SKM-1 treated with dmso at 0.1 percent for 144 hours (cell line): ENCODE data around the gene ZER1.
A peak's percentile ranks its signal among the peaks of the same experiment; 100 is the strongest.
"Not testable (repeated sequence)": the region's sequence is repeated elsewhere in the genome, so short reads cannot be mapped to it uniquely, and the experiment has no call there.

Experiments
- DNase-seq: peaks from one replicate; lab custom pipeline; 2025; ENCODE audit not compliant: unreplicated experiment; lab: John Stamatoyannopoulos, UW

Gene ZER1

DNA sequence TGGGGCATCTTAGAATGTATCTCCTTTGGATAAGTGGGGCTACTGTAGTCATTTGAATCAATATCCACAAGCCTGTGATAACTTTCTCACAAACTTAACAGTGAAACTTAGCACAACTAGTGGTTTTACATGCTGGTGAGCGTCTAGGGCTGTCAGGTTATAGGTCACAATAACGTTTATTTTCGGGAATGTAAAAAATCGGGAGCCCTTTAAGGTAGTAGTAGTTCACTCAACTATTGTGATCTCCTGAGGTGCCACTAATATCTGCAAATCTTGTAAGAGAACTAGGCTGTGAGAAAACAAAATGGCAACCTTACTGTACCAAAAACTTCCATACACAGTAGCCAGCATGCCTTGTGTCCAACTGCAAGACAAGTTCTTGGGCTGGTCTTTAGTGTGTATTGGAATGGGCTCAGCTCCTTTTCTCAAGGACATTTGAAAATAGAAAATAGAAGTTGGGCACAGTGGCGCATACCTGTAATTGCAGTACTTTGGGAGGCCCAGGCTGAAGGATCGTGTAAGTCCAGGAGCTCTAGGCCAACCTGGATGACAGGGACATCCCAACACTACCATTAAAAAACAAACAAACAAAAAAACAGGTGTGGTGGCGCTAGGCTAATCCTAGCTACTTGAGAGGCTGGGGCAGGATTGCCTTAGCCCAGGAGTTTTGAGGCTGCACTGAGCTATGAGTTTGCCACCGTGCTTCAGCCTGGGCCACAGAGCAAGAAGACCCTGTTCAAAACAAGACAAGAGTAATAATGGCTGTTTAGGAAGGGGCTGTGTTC is 74.6 kb downstream of the ZER1 start:
- DNase-seq: no peak

DNA sequence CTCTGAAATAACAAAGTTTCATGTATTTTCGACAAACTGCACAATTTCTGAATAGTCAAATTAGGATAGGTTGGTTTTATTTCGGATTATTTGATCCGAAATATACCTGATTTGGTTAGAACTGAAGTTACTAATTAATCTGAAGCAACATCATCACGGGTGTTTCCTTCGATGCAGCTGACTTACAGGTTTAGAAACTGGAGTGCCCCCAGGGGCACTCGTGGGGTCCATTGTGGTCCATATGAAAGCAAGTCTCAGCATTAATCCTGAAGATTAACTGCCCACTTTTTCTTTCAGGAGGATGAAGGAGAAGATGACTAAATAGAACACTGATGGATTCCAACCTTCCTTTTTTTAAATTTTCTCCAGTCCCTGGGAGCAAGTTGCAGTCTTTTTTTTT is 77.4 kb downstream of the ZER1 start:
- no peak for DNase-seq

DNA sequence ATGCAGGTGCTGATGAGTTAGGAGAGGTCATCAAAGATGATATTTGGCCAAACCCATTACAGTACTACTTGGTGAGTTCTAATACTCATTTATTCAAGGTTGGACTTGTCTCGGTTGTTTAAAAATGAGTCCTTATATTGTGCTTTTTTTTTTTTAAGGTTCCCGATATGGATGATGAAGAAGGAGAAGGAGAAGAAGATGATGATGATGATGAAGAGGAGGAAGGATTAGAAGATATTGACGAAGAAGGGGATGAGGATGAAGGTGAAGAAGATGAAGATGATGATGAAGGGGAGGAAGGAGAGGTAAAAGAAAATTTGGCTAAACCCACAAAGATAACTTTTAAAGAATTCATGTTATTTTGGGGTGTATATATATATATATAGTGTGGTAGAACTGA is 78.0 kb downstream of the ZER1 start:
- not testable (repeated sequence) for DNase-seq

DNA sequence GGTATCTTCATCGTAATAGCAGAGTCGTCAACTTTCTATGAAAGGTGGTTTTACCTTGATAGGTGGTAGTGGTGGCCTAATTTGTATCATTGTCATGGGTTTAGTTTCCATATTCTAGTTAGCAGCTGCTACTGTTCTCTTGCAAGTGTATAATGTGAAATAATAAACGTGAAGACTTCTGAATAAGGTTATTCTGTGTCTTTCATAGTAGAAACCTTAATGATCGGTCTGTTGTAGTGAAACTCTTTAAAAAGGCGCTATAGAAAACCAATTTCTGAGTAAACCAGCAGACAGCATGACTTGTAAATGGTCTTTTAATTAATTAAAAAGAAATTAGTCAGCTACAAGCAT is 81.1 kb downstream of the ZER1 start:
- DNase-seq: no peak

DNA sequence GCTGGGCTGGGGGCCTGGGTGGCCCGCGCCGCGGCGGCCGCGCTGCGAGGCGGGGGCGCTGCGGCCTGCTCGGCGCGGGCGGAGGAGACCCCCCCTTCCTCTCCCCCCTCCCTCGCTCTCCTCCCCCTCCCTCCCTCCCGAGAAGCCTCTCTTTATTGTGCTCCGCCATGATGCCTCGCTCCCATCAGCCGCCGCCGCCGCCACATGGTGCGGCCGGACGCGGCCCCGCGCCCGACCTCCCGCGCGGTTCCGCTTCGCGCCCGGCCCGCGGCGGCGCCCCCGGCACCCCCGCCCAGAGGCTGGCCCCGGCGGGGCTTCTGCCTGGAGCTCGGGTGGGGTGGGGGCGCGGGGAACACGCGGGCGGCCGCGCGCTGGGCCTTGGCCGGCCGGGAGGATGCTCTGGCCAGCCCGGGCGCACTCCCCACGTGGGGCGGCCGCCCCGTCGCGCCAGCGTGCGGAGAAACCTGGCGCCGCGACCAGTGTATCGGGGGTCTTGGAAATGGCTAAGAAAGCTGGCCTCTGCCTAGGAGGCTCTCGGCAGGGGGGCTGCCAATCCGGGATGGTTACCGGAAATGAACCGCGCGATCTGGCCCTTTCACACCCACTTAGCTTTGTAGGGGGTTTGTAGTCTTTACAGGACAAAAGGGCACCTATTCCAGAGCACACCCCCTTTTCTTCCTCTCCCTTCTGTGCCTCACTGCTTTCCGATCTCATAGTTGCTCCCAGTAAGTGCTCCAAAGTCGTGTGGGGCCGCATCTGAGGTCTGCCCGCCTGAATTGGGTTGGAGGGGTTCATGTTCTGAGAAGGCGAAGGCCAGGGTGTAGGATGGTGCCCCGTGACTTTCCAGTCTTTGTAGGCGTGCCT is 81.7 kb downstream of the ZER1 start:
- DNase-seq: peak; percentile 14

DNA sequence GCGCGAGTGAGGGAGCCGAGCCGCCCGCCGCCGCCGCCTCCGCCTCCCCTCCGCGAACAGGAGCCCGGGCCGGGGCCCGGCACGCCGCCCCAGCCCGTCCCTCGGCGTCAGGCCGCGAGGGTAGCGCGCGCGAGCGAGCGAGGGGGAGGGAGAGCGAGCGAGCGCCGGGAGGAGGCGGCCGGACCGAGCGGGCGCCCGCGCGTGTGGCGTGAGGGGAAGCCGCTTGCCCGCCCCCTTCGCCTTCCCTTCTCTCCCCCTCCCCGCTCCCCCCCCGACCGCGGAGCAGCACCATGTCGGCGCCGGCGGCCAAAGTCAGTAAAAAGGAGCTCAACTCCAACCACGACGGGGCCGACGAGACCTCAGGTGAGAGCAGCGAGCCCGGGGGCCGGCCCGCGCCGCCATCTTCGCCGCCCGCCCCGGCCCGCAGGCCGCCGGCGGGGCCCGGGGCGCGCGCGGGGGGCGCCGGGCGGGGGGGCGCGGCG is 82.4 kb downstream of the ZER1 start:
- peak; percentile 62 for DNase-seq

DNA sequence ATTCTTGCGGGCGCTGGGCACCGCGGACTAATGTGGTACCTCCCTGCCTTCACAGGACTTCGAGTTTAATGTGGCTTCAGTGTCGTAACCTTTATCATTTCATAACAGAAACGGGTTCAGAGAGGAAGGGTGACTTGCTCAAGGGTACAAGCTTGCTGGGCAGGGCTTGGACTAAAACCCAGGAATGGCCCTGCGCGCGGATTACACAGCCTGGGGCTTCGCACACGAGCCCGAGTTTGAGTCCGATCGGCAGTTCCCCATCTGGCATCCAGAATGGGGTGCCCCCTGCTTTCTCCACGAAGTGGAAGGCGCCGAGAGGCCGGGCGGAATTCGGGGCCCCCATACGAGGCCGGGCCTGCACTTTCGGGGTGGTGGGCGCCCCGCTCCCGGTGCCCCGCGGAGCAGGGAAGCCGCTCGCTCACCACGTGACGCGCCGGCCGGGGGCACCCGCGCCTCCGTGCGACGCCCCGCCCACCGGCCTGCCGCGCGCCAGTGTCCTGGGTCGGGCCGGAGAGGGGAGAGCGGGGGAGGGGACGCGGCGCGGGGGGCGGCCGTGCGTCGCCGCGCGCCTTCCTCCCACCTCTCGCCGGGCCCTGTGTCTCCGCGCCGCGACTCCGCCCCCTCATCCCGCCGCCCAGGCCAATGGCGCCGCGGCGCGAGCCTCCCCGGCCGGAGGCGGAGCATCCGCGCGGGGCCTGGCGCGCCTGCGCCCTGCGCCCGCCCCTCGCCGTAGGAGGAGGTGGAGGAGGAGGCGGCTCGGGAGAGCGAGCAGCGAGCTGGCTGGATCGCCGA is 83.0 kb downstream of the ZER1 start, which contains the start of gene SET:
Gene SET, plus strand, starts transcription at position 722 of the 792 bp plus-strand sequence. CDS start 361 bp downstream, outside the sequence.
- peak; percentile 85 for DNase-seq

DNA sequence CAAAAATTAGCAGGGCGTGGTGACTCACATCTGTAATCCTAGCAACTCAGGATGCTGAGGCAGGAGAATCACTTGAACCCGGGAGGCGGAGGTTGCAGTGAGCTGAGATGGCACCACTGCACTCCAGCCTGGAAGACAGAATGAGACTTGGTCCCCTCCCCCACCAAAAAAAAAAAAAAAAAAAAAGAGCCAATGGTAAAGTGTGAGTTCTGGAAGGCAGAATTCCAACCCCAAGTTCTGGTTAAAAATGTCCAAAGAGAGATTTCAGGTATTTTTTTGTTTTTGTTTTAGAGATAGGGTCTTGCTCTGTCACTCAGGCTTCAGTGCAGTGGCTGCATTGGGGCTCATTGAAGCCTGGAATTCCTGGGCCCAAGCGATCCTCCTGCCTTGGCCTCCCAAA is 84.3 kb downstream of the ZER1 start:
- DNase-seq: no peak

DNA sequence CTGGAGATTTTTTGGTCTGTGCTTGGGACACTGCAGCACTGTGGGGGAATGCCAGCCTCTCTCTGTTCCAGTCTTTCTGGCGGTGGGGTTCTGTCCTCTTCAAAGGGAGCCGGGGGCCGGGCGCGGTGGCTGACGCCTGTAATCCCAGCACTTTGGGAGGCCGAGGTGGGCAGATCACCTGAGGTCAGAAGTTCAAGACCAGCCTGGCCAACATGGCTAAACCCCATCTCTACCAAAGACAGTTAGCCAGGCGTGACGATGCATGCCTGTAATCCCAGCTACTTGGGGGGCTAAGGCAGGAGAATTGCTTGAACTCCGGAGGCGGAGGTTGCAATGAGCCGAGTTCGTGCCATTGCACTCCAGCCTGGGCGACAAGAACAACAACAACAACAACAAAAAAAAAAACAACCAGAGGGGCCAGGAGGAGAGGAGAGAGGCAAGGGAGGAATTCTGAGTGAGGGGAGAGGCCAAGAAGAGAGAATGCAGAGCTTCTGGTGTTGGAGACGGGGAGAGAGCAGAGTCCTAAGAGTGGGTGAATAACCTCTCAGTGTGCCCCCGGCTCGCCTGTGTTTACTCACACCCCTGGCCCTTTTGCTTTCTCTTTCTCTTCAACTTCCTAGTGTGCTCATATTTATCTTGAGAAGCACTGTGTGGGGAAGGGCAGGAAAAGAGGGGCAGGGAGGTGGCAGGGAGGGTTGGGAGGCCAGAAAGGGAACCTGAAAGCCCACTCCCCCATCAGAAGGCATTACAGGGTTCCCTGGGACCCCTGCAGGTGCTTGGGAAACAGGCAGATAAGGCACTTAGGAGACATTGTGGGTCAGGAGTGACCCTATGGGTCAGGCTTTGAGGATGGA is 85.9 kb downstream of the ZER1 start:
- no peak for DNase-seq

DNA sequence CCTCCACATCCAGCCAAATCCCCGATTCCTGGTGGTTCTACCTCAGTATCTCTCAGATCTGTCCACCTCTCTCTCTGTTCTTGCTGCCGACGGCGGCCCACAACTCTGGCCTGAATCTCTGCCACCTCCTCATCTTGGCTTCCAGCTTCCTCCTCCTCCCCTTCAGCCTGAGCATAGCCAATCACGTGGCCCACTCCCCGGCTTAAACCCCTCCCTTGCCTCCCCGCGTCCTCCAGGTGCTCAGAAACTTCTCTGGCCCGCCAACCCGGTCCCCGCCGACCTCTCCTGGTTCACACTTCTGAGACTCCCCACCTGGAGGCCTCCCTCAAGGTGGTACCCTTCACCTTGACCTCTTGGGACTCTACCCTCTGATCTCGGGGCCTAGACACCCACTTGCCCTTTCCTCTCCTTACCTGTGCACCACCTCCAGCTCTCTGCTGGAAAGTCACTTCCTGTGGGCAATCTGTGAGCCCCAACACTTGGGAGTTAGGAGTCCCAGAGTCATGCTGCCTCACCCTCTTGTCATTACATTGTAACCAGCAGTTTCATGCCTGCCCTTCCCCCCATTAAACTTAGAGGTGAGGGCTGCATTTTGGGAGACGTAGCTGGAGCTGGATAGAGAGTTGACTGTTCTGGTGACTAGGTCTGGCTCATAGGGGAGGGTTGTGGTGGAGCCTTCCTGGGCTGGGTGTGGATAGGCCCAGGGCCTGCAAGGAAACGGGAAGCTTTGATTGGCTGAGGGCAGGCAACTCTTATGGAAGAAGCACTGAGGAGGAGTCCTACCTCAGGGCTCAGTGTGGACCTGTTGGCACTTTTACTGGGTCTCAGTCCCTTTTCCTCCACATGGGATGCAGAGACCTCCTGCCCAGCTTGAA is 87.2 kb downstream of the ZER1 start:
- DNase-seq: peak; percentile 81

DNA sequence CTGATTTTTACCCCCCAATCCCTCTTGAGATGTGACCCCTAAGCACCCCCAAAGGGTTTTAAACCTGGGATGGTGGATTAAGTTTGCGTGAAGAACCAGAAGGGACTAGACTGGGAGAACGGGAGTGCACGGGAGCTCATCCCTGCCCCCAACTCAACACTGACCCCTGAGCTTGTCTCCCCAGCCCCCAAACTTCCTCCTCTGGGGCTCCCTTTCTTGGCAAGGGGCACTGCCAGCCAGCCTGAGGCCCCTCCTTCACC is 87.7 kb downstream of the ZER1 start:
- DNase-seq: peak; percentile 68

DNA sequence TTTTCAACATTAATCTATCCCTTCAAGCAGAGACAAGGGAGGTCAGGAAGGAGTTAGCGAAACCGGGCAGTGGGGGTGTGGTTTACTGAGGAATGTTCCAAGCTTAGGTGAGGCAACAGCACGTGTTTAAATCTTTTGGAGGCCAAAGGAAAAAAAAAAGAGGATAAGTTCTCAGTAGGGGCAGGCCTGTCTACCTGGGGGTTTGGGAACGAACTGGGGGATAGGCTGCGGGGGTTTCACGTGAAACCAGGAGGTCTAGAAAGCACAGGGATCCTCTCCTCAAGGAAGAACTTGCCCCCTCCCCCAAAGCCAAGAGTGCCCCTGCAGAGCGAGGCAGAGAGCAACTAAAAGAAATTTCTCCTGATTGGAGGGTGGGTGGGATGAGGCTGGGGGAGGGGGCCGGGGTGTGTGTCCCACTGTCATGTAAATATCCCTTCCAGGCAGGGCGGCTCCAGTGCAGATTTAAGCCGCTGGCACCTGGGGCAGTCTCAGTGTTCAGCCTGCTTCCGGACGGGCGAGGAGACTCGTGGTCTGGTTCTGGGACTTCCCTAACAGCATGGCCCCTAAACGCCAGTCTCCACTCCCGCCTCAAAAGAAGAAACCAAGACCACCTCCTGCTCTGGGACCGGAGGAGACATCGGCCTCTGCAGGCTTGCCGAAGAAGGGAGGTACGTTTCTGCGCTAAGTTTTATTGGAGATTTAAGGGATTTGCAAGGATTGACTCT is 88.2 kb downstream of the ZER1 start:
- DNase-seq: peak; percentile 23
